Skeletal muscle satellite cell (primary cell): Measurements from ENCODE around the gene COMMD7.
"Not testable (repeated sequence)": the region's sequence is repeated elsewhere in the genome, so short reads cannot be mapped to it uniquely, and the experiment has no call there.

ENCODE experiments used
- H3K27me3 ChIP-seq: 2 replicates; pipeline ENCODE4 v1.7.0; 2013; ENCODE audit warnings: low read length; ENCODE audit not compliant: control insufficient read depth, insufficient read depth
- H3K36me3 ChIP-seq: 2 replicates; pipeline ENCODE4 v1.7.0; 2013; ENCODE audit warnings: mild to moderate bottlenecking, control low read depth, low read length; ENCODE audit not compliant: insufficient read depth
- H3K4me1 ChIP-seq: 2 replicates; pipeline ENCODE4 v1.7.0; 2013; ENCODE audit warnings: low read length; ENCODE audit not compliant: control insufficient read depth, insufficient read depth
- H3K4me2 ChIP-seq: 2 replicates; pipeline ENCODE4 v1.7.0; 2013; ENCODE audit warnings: mild to moderate bottlenecking, low read length
- H3K4me3 ChIP-seq: 2 replicates; pipeline ENCODE4 v1.7.0; 2013; ENCODE audit warnings: low read length
- H3K9ac ChIP-seq: 2 replicates; pipeline ENCODE4 v1.7.0; 2013; ENCODE audit warnings: mild to moderate bottlenecking, low read depth, low read length, moderate library complexity
- H3K9me3 ChIP-seq: replicated peaks from 2 replicates; pipeline ENCODE4 v1.7.0; 2013; ENCODE audit warnings: mild to moderate bottlenecking, control low read depth, low read length

The COMMD7 gene

DNA sequence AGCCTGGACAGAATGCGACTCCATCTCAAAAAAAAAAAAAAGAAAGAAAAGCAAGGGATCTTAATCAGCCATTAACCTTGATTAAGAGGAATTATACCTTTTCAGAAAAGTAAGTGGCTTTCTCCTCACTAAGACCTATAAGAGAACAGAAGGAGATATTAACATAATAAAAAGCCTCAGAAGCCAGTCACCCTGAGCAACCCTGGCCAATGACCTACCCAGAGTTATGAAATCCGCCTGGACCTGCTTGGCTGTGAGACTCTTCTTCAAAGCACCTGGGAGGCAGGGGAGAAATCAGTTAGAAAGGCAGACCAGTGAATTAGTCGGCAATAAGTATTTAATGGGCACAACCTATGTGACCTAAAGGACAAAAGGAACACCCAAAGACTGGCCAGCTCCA, 36.8 kb downstream of the COMMD7 start:
- no peaks in the 10 kb centered on the region for H3K9me3 ChIP-seq
- H3K4me2 ChIP-seq: no peak overlapping the region
- H3K9ac ChIP-seq: no peak overlapping the region
- no peak overlapping the region for H3K4me3 ChIP-seq
- H3K27me3 ChIP-seq: no peaks in the 10 kb centered on the region
- peaks cover 11% of the 10 kb centered on the region for H3K4me1 ChIP-seq
- peaks cover 26% of the 10 kb centered on the region for H3K36me3 ChIP-seq

DNA sequence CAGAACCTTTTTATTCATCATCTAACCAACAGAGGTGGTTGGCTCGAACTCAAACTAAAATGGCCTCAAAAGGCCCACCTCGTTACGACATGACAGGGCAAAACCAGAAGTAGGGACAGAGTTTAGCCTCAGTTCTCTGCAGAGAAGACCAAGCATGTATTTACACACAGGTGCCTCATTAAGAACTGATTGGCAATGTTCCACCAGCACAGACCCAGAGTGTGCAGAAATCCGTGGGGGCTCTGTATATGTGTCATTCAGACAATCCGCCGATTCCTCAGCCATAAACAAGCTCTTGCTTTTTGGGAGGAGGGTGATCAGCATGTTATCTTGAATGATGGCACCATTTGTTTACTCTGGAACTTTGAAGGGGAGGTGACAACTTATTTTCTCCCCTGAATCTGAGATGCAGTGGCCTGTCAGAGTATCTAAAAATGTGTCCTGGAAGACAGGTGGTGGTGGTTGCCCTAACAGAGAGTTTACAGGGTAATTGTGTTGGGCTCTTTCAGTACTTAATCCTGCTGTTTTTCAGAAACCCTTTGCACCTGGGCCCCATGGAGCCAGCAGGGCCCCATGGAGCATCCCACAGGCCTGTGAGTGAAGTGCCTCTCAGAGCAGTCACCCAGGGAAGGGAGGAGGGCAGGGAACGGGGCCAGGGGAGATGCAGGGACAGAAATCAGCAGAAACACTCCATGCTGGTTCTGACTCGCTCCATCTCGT, 40.4 kb downstream of the COMMD7 start:
- H3K4me3 ChIP-seq: no peak overlapping the region
- H3K9me3 ChIP-seq: no peaks in the 10 kb centered on the region
- H3K4me2 ChIP-seq: no peak overlapping the region
- H3K4me1 ChIP-seq: peaks cover 6% of the 10 kb centered on the region
- H3K9ac ChIP-seq: no peak overlapping the region
- H3K27me3 ChIP-seq: no peaks in the 10 kb centered on the region
- H3K36me3 ChIP-seq: peaks cover 27% of the 10 kb centered on the region

GRCh38 chr20:32697608-32698007, 45.7 kb downstream of the COMMD7 start:
- Histone ChIP-seq H3K9me3 (no peaks in the 10 kb centered on the region), H3K4me2 (no peak overlapping the region), H3K36me3 (peaks cover 6% of the 10 kb centered on the region), H3K9ac (no peak overlapping the region), H3K4me1 (no peaks in the 10 kb centered on the region), H3K4me3 (no peak overlapping the region), H3K27me3 (no peaks in the 10 kb centered on the region)

- Histone ChIP-seq H3K27me3 (no peaks in the 10 kb centered on the region), H3K36me3 (no peaks in the 10 kb centered on the region), H3K9ac (no peak overlapping the region), H3K4me3 (no peak overlapping the region), H3K9me3 (no peaks in the 10 kb centered on the region), H3K4me2 (no peak overlapping the region), H3K4me1 (no peaks in the 10 kb centered on the region)
These were observed 48.2 kb downstream of the COMMD7 start for GRCh38 chr20:32695089-32695488.

DNA sequence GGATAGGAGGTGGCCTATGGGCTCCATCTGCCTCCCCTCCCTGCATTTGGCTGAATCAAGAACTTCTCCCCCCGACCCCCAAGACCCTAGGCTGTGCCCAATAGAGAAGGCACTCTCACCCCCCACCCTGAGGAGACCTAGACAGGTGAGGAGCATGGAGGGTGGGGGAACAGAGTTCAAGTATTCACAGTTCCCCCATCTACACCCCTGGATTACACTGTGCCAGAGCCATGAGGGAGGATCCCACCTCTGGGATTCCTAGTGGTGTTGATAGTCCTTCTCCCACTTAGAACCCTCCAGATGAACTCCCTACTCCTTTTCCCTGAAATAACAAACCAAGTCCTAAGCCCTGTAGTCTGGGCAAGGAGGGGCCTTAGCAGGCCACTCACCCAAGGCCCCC, 54.3 kb downstream of the COMMD7 start:
- not testable (repeated sequence) for H3K9me3 ChIP-seq, H3K9ac ChIP-seq, H3K4me3 ChIP-seq, H3K4me1 ChIP-seq, H3K36me3 ChIP-seq, H3K27me3 ChIP-seq, H3K4me2 ChIP-seq

DNA sequence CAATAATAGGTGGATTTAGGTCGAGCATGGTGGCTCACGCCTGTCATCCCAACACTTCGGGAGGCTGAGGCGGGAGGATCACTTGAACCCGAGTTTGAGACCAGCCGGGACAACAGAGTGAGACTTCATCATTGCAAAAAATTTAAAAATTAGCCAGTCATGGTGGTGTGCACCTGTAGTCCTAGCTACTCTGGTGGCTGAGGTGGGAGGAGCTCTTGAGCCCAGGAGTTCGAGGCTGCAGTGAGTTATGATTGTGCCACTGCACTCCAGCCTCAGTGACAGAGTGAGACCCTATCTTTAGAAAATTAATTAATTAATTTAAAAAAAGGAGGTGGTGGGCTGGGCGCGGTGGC, 56.1 kb downstream of the COMMD7 start:
- no peak overlapping the region for H3K4me2 ChIP-seq
- H3K27me3 ChIP-seq: no peaks in the 10 kb centered on the region
- H3K36me3 ChIP-seq: no peaks in the 10 kb centered on the region
- H3K9me3 ChIP-seq: no peaks in the 10 kb centered on the region
- H3K4me3 ChIP-seq: no peak overlapping the region
- peaks cover 5% of the 10 kb centered on the region for H3K4me1 ChIP-seq
- no peak overlapping the region for H3K9ac ChIP-seq

DNA sequence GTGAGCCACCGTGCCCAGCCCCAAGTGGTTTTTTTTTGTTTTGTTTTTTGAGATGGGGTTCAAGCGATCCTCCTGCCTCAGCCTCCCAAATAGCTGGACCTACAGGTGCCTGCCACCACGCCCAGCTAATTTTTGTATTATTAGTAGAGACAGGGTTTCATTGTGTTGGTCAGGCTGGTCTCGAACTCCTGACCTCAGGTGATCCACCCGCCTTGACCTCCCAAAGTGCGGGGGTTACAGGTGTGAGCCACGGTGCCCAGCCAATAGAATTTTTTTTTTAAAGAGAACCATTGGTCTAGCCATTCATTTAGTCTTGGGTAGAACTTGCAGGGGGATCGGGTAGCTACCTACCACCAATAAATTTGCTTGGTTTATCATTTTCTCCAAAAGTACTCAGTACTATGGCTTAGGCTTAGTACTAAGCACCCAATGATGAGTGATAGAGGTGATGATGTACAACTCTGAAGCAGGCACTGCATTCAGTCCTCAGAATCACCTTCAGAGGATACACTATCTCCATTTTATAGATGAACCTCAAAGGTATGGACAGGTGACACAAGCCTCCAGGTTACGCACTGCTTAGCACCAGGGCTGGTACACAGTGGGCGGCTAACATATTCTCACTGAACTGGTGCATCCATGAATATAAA, 56.6 kb downstream of the COMMD7 start:
- H3K9ac ChIP-seq: no peak overlapping the region
- no peaks in the 10 kb centered on the region for H3K36me3 ChIP-seq
- H3K9me3 ChIP-seq: no peaks in the 10 kb centered on the region
- no peaks in the 10 kb centered on the region for H3K27me3 ChIP-seq
- H3K4me3 ChIP-seq: no peak overlapping the region
- H3K4me2 ChIP-seq: no peak overlapping the region
- H3K4me1 ChIP-seq: peaks cover 5% of the 10 kb centered on the region

- Histone ChIP-seq H3K4me3 (no peak overlapping the region), H3K36me3 (no peaks in the 10 kb centered on the region), H3K27me3 (no peaks in the 10 kb centered on the region), H3K9ac (no peak overlapping the region), H3K4me2 (no peak overlapping the region), H3K4me1 (peaks cover 5% of the 10 kb centered on the region), H3K9me3 (no peaks in the 10 kb centered on the region)
These were observed 57.4 kb downstream of the COMMD7 start for GRCh38 chr20:32685541-32686529.

DNA sequence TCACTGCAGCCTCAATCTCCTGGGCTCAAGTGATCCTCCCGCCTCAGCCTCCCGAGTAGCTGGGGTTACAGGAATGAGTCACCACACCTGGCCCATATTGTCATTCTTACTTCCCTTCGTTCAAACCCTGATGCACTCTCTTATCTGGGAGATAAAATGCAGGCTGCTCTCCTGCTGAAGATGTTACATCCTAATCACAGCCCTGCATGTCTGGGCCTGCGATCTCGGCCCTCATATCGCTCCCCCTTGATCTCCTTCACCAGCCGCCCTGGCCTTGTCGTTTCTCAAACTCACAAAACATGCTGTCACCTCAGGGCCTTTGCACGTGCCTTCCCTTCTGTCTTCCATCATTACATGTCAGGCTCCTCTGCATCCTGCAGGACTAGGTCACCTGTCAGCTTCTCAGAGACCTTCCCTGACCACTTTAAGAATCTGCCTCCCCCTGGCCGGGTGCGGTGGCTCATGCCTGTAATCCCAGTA, 60.7 kb downstream of the COMMD7 start:
- H3K4me2 ChIP-seq: no peak overlapping the region
- no peaks in the 10 kb centered on the region for H3K9me3 ChIP-seq
- no peak overlapping the region for H3K9ac ChIP-seq
- no peaks in the 10 kb centered on the region for H3K27me3 ChIP-seq
- peaks cover 10% of the 10 kb centered on the region for H3K4me1 ChIP-seq
- no peak overlapping the region for H3K4me3 ChIP-seq
- no peaks in the 10 kb centered on the region for H3K36me3 ChIP-seq

GRCh38 chr20:32681175-32682084, 61.8 kb downstream of the COMMD7 start:
- no peaks in the 10 kb centered on the region for H3K9me3 ChIP-seq
- H3K4me1 ChIP-seq: peaks cover 10% of the 10 kb centered on the region
- H3K4me2 ChIP-seq: no peak overlapping the region
- no peak overlapping the region for H3K4me3 ChIP-seq
- H3K9ac ChIP-seq: no peak overlapping the region
- no peaks in the 10 kb centered on the region for H3K27me3 ChIP-seq
- no peaks in the 10 kb centered on the region for H3K36me3 ChIP-seq
